ENCODE measurements around the gene MGA. TPM values are rescaled to one million over a fixed set of nuclear protein-coding genes. Genes with fewer than 3 reads are reported as not detected.

Gene MGA
- total RNA-seq, 1 experiment from 2014 or later, result 36.2 TPM

DNA sequence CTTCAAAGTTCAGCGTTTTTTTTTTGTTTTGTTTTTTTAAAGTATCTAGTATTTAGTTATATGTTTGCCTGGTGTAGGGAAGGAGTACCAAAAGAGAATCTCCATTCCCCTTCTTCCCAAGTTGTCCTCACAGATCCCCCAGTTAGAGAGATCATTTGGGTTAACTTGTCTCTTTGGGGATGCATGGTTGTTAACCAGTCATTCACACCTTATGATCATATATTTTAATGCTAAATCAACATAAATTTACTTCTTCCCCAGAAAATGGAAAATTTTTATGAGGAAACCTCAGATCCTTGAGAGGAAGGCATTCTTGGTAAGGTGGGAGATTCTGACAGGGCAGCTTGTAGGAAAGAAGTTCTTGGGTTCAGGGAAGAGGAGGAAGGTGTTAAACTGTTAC lies 1.5 kb upstream of the MGA start:
- no peak for DNase-seq (ENCODE audit: low read depth)

DNA sequence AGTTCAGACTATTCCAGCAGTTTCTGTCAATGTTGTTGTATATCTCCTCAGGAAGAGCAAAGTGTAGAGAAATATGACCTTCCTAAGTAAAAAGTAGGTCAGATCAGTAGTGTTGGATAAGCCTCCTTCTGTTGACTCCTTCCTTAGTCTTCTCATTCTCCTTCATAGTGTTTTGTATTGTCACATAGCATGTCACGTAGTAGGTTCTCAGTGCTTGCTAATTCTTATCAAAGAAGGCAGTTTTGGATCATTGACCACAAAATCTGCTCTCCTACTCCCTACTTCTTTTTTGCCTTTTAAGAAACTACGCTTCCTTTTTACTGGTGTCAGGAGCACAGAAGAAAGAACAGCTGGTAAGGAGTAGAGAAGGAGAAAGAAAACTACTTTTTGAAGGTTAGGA lies 1.0 kb upstream of the MGA start:
- DNase-seq (ENCODE audit: low read depth), result no peak

DNA sequence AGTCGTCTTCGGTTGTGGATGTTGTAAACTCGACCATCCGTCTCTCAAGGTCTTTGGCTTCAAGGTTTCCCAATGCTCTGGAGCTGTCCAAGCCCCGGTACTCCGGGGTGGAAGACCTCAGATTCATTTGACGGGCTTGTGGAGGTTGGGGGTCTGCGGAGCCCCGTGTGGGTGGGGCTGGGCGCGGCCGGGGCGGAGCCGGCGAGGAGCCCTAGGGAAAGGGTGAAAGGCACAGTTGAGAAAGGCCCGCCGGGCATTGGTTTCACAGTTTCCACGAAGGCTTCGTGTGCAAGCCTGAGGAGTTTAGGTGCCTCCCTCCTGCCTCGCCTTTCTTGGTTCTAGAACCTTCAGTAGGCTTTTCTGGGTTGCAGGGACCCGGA lies 360 bp upstream of the MGA start:
- DNase-seq (ENCODE audit: low read depth), result no peak

DNA sequence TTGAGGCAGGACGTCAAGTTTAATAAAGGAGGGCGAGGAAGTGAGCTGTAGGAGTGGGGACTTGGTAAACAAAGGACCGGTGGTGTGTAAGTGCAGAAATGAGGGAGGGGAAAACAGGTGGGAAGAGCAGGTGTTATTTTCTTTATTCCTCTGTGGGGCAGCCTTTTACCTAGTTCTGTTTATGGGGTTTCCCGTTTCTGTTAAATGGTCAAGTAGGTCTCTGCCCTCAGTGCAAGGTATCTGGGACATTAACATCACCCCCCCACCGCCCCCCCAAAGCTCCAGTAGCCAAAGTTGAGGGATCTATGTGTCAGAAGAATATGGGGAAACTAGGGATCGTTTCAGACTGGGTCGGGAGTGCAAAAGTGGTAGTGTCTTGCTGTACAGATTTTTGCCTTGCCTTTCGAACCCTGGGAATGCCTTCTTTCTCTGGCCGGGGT lies 893 bp downstream of the MGA start:
- DNase-seq (ENCODE audit: low read depth), result no peak

DNA sequence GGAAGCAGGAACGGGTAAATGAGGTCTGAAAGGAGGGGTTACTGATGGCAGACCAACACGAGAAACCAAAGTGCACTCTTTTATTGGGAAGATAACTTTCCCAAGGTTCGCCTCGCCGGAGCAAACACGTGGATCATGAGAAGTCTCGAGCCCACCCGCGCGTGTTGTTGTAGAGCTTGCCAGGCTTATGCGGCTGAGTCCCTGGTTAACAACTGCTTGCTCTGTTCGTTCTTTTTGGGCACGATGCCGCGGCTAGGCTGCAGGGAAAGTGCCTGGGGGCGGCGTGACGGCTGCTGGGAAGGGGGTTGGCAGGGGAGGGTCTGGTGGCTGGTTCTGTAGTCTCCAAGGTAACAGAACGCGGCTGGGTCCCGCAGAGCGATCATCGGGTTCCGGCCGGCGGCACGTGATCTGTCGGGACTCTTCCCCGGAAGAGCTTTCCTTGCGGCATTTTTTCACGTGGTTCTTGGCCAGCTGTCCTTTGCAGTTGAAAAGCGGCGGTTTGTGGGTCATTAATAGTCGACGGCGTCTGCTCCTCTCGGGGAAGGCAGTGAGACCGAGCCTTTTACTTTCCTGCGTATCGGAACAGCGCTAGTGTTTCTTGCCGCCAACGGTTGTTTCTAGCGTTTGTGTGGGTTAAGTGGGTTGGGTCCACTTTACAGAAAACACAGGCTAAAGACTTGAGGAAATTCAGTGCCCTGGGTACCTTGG lies 1.5 kb downstream of the MGA start:
- DNase-seq (ENCODE audit: low read depth), result peak; percentile 82

DNA sequence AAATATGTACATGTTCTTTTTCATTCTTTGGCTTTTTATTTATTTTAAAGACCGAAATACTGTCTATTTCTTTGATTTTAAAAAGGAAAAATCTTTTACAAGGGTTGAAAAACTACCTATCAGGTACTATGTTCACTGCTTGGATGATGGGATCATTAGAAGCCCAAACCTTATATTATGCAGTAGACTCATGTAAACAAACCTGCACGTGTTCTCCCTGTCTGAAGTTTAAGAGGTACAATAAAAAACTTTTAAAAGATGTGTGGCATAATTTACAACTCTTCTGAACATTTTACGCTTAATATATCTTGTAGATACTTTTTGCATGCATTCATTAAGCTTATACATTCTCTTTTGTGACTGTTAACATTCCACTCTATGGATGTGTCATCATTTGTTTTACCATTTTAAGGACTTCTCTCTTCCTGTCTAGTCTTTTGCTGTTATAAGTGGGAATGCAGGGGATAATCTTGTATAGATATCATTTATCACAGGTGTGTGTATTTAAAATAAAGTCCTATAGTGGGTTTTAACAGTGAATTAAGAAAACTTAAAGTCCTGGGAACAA lies 6.2 kb downstream of the MGA start:
- no peak for DNase-seq (ENCODE audit: low read depth)

DNA sequence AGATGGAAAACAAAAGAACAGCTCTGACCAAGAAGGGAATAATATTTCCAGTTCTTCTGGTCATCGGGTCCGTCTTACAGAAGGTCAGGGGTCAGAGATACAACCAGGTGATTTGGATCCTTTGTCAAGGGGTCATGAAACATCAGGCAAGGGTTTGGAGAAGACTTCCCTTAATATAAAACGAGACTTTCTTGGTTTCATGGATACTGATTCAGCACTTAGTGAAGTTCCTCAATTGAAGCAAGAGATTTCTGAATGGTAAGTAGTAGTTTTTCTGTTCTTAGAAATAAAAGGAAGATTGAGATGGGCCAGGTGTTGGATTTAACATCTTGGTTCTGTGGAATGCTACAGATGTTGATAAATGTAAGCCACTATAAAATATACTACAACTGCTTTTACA lies 9.5 kb downstream of the MGA start:
- DNase-seq (ENCODE audit: low read depth), result no peak

DNA sequence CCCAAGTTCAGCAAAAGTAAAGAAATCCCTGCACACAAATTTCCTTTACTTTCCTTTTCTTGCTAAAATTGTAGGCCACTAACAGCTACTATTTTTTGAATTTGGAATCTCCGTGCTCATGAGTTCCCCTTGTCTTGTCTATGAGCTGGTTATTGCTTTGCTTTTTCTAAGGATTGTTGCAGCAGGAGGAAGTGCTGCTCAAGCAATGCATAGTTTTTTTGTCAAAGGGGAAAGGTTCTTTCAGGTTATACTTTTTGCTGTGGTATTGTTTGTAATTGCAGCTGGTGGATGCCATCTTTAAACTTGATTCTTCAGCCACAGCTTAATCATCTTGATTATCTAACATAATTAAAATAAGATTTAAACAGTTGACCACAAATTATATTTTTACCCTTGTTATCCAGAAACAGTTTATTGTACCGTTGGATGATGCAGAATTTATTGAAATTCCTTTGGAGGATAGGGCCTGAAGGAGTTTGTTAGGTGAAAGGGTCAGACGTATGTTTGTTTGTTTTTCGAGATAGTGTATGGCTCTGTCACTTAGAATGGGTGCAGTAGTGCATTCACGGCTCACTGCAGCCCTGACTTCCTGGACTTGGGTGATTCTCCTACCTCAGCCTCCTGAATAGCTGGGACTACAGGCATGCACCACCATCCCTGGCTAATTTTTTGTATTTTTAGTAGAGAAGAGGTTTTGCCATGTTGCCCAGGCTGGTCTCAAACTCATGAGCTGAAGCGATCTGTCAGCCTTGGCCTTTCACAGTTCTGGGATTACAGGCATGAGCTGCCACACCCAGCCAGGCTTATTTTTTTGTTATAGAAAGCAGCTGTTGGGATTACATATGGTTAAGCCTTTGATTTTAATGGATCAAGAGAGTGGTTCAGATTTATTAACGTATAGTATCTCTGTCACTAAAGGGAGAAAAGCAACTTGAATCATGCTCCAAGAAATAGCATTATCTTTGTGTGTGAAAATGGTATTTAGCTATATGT lies 11.7 kb downstream of the MGA start:
- DNase-seq (ENCODE audit: low read depth), result no peak

DNA sequence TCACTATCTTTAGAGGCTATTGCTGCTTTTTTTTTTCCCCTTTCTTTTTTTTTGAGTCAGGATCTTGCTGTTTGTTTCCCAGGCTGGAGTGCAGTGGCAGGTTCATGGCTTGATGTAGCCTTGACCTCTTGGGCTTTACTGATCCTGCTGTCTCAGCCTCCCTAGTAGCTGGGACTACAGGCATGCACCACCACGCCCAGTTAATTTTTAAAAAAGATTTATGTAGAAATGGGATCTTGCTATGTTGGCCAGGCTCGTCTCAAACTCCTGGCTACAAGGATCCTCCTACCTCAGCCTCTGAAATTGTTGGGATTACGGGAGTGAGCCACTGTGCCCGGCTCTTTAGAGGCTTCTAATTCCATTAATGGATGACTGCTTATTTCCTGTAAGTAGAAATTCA lies 15.1 kb downstream of the MGA start:
- DNase-seq (ENCODE audit: low read depth), result no peak

DNA sequence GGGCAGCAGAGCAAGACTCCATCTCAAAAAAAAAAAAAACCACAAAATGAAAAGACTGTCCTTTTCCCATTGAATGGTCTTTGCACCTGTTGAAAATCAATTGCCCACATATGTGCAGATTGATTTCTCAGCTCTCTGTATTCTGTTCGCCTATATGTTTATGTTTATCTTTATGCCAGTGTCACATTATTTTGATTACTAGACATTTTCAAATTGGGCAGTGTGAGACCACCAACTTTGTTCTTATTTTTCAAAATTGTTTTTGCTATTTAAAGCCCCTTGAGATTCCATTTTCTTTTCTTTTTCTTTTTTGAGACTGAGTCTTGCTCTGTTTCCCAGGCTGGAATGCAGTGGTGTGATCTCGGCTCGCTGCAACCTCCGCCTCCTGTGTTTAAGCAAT lies 18.5 kb downstream of the MGA start:
- DNase-seq (ENCODE audit: low read depth), result no peak

DNA sequence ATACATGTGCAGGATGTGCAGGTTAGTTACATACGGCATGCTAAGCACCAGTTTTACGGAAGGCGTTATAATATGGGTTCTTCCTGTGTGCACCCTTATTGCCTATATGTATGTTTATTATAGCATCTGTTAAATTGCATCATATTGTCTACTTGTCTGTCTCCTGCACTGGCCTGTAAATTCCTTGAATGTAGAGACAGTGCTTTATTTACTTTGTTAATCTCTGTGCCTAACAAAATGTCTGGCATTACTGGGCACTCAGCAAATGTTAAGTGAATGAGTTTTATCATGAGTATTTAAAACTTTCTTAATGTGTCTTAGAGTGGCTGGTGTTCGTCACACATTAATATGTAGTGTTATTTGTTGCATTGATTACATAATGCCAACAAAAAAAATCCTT lies 23.8 kb downstream of the MGA start:
- DNase-seq (ENCODE audit: low read depth), result no peak

DNA sequence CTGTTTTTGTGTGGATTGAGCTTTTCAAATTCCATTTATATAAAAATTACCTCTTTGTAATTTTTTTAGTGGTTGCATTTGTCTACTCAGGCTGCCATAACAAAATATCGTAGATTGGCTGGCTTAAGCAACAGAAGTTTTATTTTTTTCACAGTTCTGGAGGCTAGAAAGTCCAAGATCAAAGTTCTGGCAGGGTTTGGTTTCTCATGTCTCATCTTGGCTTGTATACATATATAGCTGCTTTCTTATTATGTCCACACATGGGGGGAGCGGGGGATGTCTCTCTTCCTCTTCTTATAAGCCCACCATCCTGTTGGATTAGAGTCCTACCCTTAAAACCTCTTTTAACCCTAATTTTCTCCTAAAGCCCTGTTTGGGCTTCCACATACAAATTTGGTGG lies 28.5 kb downstream of the MGA start:
- no peak for DNase-seq (ENCODE audit: low read depth)

DNA sequence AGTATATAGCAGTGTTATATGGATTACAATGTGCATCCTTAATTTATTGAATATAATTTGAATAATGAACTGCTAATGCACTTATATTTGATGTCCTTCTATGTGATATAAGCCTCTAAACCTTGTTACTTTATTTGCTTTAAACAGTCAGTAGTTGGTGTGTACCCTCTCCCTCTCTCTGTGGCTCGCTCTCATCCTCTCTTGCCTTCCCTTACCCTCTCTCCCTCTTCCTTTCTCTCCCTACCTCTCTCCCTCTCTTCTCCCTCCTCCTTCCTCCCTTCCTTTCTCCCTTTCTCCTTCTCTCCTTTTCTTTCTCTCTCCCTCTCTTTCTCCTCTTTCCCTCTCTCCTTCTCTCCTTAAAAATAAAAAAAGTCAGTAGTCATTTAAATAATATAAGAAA lies 28.9 kb downstream of the MGA start:
- no peak for DNase-seq (ENCODE audit: low read depth)

DNA sequence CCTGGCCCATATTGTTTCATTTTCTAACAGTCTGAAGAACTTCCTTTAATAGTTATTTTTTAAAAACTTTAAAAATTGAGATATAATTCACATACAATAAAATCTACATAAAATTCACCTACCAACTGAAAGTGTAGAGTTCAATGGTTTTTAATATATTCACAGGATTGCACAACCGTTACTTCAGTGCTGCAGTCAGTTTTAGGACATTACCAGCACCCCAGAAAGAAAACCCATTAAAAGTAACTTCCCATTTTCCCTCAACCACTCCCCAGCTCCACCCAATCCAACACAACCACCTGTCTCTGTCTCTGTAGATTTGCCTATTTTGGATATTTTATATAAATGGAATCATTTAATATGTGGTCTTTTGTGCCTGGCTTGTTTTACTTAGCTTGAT lies 29.6 kb downstream of the MGA start:
- no peak for DNase-seq (ENCODE audit: low read depth)

DNA sequence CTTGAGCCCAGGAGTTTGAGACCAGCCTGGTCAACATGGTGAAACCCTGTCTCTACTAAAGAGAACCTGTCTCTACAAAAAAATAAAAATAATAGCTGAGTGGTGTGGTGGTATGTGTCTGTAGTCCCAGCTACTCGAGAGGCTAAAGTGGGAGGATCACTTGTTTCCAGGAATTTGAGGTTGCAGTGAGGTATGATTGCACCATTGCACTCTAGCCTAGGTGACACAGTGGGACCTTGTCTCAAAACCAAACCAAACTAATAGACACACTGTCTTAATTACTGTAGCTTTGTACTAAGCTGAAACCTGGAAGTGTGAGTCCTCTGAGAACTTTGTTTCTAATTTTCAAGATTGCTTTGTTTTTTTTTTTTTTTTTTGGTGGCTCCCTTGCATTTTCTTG lies 30.4 kb downstream of the MGA start:
- no peak for DNase-seq (ENCODE audit: low read depth)

DNA sequence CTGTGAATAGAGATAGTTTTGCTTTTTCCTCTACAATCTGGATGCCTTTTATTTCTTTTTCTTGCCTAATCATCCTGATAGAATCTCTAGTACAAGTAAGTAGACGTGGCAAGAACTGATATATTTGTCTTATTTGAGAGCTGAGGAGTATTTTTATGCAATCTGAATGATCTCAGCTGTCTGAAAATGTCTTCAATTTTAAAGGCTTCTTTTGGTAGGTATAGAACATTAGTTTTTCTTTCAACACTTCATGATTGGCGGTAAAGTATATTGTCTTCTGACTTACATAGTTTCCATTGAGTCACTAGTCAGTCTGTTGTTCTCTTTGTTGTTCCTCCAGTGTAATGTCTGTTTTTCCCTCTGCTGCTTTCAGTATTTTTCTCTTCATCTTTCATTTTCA lies 31.3 kb downstream of the MGA start:
- DNase-seq (ENCODE audit: low read depth), result no peak

DNA sequence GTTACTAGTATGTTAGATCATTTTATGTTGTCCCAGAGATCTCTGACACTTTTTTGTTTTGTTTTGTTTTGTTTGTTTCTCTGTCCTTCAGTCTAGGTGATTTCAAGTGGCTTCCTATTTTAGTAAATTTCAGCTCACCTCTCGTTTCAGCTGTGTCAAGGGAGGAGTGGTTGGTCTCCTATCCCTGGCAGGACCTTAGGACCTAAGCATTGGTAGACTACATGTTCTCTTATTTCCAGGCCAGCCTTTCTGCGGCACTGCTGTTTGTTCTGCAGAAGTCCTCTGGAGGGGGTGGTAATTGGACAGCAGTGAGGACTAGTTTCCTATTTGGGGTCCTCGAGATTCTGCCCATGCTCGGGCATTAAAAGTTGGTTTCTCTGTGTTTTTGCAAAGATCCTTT lies 31.8 kb downstream of the MGA start:
- DNase-seq (ENCODE audit: low read depth), result no peak

DNA sequence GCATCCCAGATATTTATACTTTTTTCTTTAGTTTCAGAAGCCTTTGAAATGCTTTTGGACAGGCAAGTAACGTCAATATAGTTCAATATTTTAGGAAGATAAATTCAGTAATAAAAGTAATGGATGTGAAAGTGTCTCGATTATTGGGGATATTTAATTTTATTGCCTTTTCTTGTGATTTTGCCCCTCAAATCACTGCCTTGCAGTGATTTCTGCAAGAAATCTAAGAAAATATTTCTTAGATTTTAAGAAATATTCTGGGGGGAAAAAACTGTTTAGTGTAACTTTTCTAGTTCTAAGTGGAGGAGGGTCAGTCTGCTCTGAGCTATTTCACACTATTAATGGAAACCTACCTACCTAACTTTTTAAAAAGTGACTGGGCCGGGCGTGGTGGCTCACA lies 33.6 kb downstream of the MGA start:
- no peak for DNase-seq (ENCODE audit: low read depth)

DNA sequence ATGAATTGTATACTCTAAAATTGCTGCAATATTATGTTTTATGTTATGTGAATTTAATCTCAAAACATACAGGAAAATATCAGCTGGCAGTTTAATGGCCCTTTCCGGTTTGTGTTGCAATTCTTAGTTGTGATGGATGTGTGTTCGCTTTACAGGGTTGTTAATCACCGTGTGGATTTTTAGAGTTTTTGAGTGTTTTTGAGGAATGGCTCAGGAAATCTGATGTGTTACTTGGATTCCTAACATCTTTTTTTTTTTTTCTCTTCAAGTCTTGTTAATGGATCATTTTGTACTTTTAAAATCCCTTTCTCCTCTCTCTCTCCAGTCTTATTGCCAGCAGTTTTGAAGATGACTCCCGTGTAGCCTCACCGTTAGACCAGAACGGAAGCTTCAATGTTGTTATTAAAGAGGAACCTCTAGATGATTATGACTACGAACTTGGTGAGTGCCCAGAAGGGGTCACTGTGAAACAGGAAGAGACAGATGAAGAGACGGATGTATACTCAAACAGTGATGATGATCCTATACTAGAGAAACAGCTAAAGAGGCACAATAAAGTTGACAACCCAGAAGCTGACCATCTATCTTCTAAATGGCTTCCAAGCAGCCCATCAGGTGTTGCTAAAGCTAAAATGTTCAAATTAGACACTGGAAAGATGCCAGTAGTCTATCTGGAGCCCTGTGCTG lies 35.7 kb downstream of the MGA start:
- DNase-seq (ENCODE audit: low read depth), result peak; percentile 6

DNA sequence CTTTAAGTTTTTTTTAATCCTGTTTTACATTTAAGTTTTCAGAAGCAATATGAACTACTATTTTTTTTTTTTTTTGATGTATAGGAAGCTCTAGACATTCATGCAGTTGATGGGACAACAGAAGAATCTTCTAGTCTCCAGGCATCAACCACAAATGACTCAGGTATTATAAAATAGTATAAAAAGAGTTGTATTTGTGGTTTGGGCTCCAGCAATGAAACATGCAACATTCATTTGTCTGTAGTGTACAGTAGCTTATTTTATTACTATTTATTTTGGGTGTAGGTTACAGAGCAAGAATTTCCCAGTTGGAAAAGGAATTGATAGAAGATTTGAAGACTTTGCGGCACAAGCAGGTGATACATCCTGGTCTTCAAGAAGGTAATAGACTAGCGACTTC lies 38.6 kb downstream of the MGA start:
- peak; percentile 11 for DNase-seq (ENCODE audit: low read depth)

DNA sequence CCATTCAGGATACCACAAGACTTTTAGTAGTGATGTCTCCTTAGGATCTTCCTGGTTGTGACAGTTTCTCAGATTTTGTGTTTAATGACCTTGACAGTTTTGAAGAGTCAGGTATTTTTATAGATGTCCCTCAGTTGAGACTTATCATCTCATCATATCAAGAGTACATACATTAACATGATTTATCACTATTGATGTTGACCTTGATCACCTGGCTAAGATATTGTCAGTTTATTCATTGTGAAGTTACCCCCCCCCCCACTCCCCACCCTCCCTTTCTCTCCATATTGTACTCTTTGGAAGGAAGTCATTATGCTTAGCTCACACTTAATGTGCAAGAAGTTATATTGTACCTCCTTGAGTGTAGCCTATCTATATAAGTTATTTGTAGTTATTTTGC lies 42.9 kb downstream of the MGA start:
- no peak for DNase-seq (ENCODE audit: low read depth)

DNA sequence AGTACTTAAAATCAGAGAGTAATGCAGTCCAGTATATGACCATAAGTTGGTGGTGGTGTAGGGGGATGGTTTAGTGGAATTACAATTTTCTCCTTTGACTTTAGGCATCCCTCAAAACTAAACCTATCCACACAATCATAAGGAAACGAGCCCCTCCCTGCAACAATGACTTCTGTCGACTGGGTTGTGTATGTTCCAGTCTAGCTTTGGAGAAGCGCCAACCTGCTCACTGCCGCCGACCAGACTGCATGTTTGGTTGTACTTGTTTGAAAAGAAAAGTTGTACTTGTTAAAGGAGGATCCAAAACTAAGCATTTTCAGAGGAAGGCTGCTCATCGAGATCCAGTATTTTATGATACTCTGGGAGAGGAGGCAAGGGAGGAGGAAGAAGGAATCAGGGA lies 52.8 kb downstream of the MGA start:
- no peak for DNase-seq (ENCODE audit: low read depth)

Data from Daoy (cell line).